Measurements from ENCODE around the gene CCL27.

- no peak for TF ChIP-seq EZH2phosphoT487 (conservative IDR thresholded peaks at IDR 0.05; ENCODE audit: low read length)
- TF ChIP-seq CTCF (IDR thresholded peaks at IDR 0.05; ENCODE audit: insufficient read depth, low read length, poor library complexity, severe bottlenecking): no peak
Measured at GRCh38 chr9:34656992-34657391, 5.5 kb downstream of the CCL27 start.

All from SU-DHL-6 (cell line).